Activated CD8-positive, alpha-beta memory T cell treated with anti-CD3 and anti-CD28 coated beads, Interleukin-2, amount 50 U/mL, for 1 hour (primary cell): Measurements from ENCODE around the gene RAB28.
"Not testable (repeated sequence)": the region's sequence is repeated elsewhere in the genome, so short reads cannot be mapped to it uniquely, and the experiment has no call there.

Experiments used
- DNase-seq: peaks from one replicate; pipeline ENCODE4 v3.0.0-alpha.2; 2020; ENCODE audit errors: extremely low read depth

RAB28 gene

GRCh38 chr4:13445841-13446790 lies 38.0 kb downstream of the RAB28 start:
- no peak for DNase-seq

- DNase-seq: no peak
Measured at GRCh38 chr4:13441506-13441905, 42.6 kb downstream of the RAB28 start.

GRCh38 chr4:13436962-13437361 lies 47.2 kb downstream of the RAB28 start:
- DNase-seq: no peak

GRCh38 chr4:13432453-13432852 lies 51.7 kb downstream of the RAB28 start:
- no peak for DNase-seq

- no peak for DNase-seq
Measured at GRCh38 chr4:13430834-13431568, 53.1 kb downstream of the RAB28 start.

GRCh38 chr4:13427599-13428325 lies 56.4 kb downstream of the RAB28 start:
- DNase-seq: no peak

GRCh38 chr4:13415068-13415785 lies 68.9 kb downstream of the RAB28 start:
- DNase-seq: no peak

- no peak for DNase-seq
Measured at GRCh38 chr4:13413729-13414437, 70.3 kb downstream of the RAB28 start.

GRCh38 chr4:13411942-13412341 lies 72.2 kb downstream of the RAB28 start:
- DNase-seq: no peak

- DNase-seq: no peak
Measured at GRCh38 chr4:13409324-13409723, 74.8 kb downstream of the RAB28 start.

- not testable (repeated sequence) for DNase-seq
Measured at GRCh38 chr4:13406156-13406555, 78.0 kb downstream of the RAB28 start.

- no peak for DNase-seq
Measured at GRCh38 chr4:13403833-13404232, 80.3 kb downstream of the RAB28 start.

GRCh38 chr4:13403326-13403725 lies 80.8 kb downstream of the RAB28 start:
- DNase-seq: no peak

GRCh38 chr4:13399257-13399656 lies 84.9 kb downstream of the RAB28 start:
- DNase-seq: no peak

GRCh38 chr4:13396161-13396560 lies 88.0 kb downstream of the RAB28 start:
- DNase-seq: no peak

GRCh38 chr4:13389901-13390300 lies 94.2 kb downstream of the RAB28 start:
- DNase-seq: not testable (repeated sequence)

- no peak for DNase-seq
Measured at GRCh38 chr4:13386405-13387107, 97.6 kb downstream of the RAB28 start.

GRCh38 chr4:13384055-13384454 lies 100.1 kb downstream of the RAB28 start:
- no peak for DNase-seq

GRCh38 chr4:13378973-13379759 lies 105.0 kb downstream of the RAB28 start:
- no peak for DNase-seq
